Right atrium auricular region (tissue), 2 donors: ENCODE results near the gene EVI5. TPM values are rescaled to one million over a fixed set of nuclear protein-coding genes. Genes with fewer than 3 reads are reported as not detected.
A peak's percentile ranks its signal among the peaks of the same experiment; 100 is the strongest.

Source experiments
- DNase-seq: peaks from one replicate; pipeline ENCODE4 v3.0.0-alpha.2; 2019; ENCODE audit warnings: low spot score
- H3K27ac ChIP-seq, 2 donors: fragments of 200-600 bp; sonication (generic); 1 replicate in 1 of 2; 2 replicates in 1 of 2; pipeline ENCODE4 v1.5.1; 2016 to 2019
- H3K27me3 ChIP-seq, 2 donors: fragments of 200-600 bp; sonication (generic); one replicate each; pipeline versions ENCODE4 v1.5.1 to v1.6.0; 2017 to 2019
- H3K36me3 ChIP-seq: fragments of 200-600 bp; sonication (generic); one replicate; pipeline ENCODE4 v1.5.1; 2016
- H3K4me1 ChIP-seq, 2 donors: fragments of 200-600 bp; sonication (generic); one replicate each; pipeline versions ENCODE4 v1.5.1 to v1.6.0; 2017 to 2019
- H3K4me3 ChIP-seq, 2 donors: fragments of 200-600 bp; sonication (generic); 1 replicate in 1 of 2; 2 replicates in 1 of 2; pipeline ENCODE4 v1.5.1; 2017 to 2019; ENCODE audit warnings: mild to moderate bottlenecking in 1 of 2, moderate library complexity in 1 of 2
- H3K9me3 ChIP-seq, 2 donors: fragments of 200-600 bp; sonication (generic); one replicate each; pipeline ENCODE4 v1.5.1; 2019
- total RNA-seq, 2 donors: library from RNA; depleted of rRNA; stranded (reverse); fragments of >200 nt; gene quantifications; one replicate each; pipeline ENCODE4 v1.1.0, GENCODE V29; 2016
- TF ChIP-seq, protein P1 (sequence below), 2 donors: fragments of 200-600 bp; sonication (generic); IDR thresholded peaks; one replicate each; pipeline ENCODE4 v1.5.1; 2019; ENCODE audit warnings: antibody characterized with exemption in 2 of 2

Gene EVI5
- total RNA-seq, 2 donors from 2014 or later = 26.4 to 41.9 TPM

DNA sequence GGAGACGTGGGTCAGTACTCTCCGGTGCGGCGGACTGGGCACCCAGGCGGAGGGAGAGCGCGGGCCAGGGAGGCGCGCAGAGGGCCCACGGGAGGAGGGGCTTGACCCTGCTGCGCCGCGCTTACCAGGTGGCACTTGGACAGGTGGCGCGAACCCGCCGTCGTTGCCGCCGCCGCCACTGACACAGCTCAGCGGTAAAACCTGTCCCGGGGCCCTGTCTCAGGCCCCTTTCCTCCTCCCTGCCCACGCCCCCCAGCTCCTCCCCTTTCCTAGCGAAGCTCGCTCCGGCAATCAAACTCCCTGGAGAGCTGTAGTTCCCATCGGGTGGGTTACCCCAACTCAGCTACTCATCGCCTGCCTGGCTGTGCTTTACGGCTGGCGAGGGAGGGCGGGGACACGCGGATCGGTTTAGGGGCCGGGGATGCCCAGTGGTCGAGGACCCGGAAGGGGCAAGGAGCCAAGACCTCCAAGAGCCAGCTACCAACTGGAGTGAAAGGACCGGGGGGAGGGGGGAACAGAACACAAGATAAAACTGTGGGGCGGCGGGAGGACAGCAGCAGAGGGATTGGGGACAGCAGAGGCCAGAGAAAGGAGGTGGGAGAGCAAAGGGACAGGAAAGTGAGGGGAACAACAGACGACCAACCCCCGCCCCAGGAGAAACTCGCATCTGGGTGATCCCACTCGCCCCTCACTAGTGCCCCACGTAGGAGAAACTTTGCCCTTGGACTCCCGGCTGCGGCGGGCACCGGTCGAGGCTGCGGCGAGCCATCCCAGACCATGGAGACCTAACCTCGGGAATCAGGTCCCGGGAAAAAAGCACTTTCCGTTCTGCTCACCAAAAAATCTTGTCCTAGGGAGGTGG is 301.1 kb downstream of the EVI5 start:
- Histone ChIP-seq H3K4me3 (peak overlapping the region in 1 of 2 donors; percentile 58), H3K27ac (no peak overlapping the region), H3K27me3 (peaks cover 33 to 56% of the 10 kb centered on the region in 2 donors), H3K4me1 (peaks cover 0 to 68% of the 10 kb centered on the region in 2 donors), H3K36me3 (no peaks in the 10 kb centered on the region), H3K9me3 (no peaks in the 10 kb centered on the region)
- TF ChIP-seq, protein P1, sequence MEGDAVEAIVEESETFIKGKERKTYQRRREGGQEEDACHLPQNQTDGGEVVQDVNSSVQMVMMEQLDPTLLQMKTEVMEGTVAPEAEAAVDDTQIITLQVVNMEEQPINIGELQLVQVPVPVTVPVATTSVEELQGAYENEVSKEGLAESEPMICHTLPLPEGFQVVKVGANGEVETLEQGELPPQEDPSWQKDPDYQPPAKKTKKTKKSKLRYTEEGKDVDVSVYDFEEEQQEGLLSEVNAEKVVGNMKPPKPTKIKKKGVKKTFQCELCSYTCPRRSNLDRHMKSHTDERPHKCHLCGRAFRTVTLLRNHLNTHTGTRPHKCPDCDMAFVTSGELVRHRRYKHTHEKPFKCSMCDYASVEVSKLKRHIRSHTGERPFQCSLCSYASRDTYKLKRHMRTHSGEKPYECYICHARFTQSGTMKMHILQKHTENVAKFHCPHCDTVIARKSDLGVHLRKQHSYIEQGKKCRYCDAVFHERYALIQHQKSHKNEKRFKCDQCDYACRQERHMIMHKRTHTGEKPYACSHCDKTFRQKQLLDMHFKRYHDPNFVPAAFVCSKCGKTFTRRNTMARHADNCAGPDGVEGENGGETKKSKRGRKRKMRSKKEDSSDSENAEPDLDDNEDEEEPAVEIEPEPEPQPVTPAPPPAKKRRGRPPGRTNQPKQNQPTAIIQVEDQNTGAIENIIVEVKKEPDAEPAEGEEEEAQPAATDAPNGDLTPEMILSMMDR (IDR thresholded peaks at IDR 0.05) = no peak
- DNase-seq = no peak

DNA sequence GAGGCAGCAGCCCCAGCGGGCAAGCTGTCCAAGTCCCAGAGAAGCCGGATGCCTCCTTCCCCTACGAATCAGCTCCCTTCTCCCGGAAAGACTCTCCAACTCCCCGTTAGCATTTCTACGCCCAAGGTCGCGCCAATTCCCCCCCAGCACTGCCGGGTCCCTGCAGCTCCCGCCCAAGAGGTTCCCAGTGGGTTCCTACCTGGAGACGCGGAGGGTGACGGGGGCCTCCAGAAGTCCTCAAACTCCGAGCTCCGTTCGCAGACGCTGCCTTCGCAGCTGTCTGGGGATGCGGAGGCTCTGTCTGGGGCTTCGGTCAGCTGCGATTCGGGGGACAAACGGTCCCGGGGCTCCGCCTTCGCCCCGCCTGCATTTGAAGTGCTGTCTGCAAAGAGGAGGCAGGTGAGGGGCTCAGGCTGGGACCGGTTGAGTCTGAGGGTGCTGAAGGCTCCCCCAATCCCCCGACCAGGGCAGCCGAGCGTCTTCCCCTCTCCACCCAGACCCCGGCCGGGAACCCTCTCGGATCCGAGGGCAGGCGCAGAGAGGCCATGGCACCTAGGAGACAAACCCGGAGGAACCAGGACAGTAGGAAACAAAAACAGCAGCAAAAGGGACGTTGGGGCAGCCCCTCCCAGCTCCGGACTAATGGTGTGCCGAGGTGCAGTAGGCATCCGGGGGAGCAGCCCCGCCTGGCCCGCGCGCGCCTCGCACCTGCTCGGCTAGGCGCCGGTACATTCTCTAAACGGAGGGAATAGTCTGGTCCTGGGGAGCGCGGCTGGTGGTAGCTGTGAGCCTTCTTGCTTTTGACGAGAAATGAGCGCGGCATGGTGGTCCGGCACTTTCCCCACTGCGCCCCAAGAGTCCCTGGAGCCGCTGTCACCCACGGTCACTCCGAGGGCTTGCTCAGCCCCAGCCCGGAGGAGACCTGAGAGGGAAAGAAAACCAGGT is 302.0 kb downstream of the EVI5 start:
- peaks cover 0 to 68% of the 10 kb centered on the region in 2 donors for H3K4me1 ChIP-seq
- peaks cover 33 to 56% of the 10 kb centered on the region in 2 donors for H3K27me3 ChIP-seq
- no peaks in the 10 kb centered on the region for H3K9me3 ChIP-seq
- H3K4me3 ChIP-seq = peak overlapping the region; percentile 14 to 58
- no peaks in the 10 kb centered on the region for H3K36me3 ChIP-seq
- H3K27ac ChIP-seq = no peak overlapping the region
- TF ChIP-seq, protein P1 (IDR thresholded peaks at IDR 0.05) = no peak
- DNase-seq = no peak

DNA sequence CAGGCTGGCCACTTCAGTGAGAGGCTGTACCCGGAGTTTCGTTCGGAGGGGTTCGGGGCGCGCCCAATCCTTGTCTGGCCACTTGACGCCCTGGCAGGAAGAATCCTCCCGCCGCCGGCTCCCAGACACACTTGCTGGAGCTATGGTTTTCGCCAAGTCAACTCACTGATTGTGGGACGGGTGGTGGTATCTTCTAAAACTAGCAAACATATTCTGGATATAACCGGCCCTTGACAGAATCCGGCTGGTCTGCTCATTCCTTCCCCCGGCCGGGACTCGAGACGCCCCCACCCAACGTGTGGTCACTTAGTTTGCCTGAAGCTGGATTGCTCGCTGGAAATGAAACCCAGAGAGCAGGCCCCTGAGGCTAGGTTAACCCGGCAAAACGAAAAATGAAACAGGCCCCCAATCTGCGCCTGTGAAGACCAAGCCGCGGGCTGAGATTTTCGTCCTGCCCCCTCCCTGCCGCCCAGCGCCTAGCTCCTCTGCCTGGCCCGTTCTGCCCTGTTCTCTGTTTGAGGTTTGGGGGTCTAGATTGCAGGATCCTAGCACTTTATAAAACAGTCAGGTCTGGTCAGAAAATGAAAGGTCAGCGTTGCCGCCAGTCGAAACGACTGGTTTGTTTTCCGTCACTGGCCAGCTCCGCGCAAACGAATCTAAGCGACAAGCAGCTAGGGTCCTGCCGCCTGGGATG is 302.8 kb downstream of the EVI5 start:
- Histone ChIP-seq H3K4me1 (peaks cover 0 to 68% of the 10 kb centered on the region in 2 donors), H3K27me3 (peaks cover 33 to 56% of the 10 kb centered on the region in 2 donors), H3K27ac (no peak overlapping the region), H3K36me3 (no peaks in the 10 kb centered on the region), H3K9me3 (no peaks in the 10 kb centered on the region), H3K4me3 (peak overlapping the region; percentile 14 to 58)
- TF ChIP-seq, protein P1 (IDR thresholded peaks at IDR 0.05) = no peak
- DNase-seq = no peak

DNA sequence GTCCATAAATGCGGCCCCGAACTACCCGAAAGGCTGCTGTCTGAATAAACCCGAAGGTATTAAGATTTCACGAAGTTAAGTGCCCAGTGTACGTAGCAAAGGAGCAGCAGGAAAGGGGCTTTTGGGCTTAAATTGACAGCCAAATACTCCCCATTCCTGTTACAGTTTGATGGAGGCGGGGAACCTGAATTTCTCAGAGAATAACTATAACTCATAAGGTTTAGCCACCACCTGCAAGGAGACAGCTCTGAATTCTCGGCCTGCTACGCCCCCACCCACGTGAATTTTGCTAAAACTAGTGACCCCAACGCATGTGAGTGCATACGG is 303.3 kb downstream of the EVI5 start:
- Histone ChIP-seq H3K27ac (no peak overlapping the region), H3K9me3 (no peaks in the 10 kb centered on the region), H3K36me3 (no peaks in the 10 kb centered on the region), H3K4me1 (peaks cover 0 to 64% of the 10 kb centered on the region in 2 donors), H3K4me3 (peak overlapping the region in 1 of 2 donors; percentile 26), H3K27me3 (peaks cover 30 to 56% of the 10 kb centered on the region in 2 donors)
- DNase-seq = no peak
- TF ChIP-seq, protein P1 (IDR thresholded peaks at IDR 0.05) = no peak

DNA sequence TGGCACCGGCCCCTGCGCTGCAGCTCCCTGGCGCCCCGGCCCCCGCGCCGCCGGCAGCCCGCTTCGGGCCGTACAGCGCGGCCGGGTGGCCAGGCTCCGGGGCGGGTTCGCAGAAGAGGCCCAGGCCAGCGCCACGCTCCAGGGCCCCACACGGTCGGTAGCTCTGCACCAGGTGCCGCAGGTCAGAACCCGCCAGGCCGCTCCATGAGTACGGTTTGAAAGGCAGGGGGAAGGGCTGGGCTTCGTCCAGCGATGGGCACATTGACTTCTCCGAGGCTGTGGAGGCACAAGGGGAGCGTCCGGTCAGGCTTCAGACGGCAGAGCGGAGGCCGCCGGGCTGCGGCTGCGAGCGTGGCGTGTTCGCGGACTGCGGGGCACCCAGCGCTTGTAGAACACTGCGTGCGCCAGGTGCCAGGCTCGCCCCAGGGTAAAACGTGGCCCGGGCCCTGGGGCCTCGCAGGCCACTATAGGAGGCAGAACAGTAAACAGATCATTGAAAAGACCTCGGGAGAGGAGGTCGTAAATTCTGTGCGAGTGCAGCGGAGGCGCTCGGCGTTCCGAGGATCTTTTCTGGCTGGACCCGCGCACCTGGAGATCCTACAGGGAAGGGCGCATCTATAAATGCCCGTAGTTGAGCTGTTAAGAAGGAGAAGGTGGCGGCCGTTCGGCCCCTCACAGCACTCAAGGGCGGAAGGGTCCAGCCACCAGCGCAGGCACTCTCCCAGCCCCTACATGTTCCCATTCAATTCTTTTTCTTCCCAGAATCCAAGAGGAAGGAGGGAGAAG is 303.9 kb downstream of the EVI5 start:
- DNase-seq = no peak
- Histone ChIP-seq H3K9me3 (no peaks in the 10 kb centered on the region), H3K27ac (no peak overlapping the region), H3K36me3 (no peaks in the 10 kb centered on the region), H3K27me3 (peaks cover 30 to 53% of the 10 kb centered on the region in 2 donors), H3K4me3 (peak overlapping the region in 1 of 2 donors; percentile 26), H3K4me1 (peaks cover 0 to 58% of the 10 kb centered on the region in 2 donors)
- TF ChIP-seq, protein P1 (IDR thresholded peaks at IDR 0.05) = no peak
